AG08396 (cell line): ENCODE measurements around the gene HOXA6.
A peak's percentile ranks its signal among the peaks of the same experiment; 100 is the strongest.

ENCODE experiments used
- DNase-seq: peaks from one replicate; pipeline ENCODE4 v3.0.0; 2012; ENCODE audit warnings: low spot score, mixed read lengths

Gene HOXA6

DNA sequence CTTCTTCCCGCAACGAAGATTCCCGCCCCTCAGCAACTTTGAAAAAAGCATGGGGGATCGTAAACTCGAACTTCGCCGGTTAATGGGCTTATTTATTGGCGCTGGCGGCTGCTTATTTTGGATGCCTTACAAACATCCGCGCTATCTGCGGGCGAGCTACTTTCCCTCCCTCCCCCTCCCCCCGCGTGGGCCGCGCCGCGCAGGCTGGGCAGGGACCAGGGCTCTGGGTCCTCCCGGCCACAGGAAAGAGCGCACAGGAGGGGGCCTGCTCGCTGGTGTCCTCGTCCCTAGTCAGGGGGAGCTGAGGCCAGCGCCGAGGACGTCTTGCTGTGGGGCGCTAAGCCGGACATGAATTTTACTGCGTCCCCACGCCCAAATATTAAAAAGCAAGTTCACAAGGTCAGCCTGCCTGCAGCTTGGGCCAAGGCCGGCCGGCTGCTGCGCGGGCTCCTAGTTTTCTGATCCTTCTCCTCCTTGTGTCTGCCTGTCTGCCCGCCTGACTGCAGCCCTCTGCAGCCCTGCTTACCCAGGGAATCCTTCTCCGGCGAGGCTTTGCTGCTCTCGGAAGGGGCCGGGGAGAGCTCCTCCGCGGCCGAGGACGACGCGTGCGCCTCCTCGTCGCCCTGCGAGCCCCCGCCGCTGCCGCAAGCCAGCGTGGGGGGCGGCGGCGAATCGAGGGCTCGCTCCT lies 25.4 kb upstream of the HOXA6 start:
- peak; percentile 63 for DNase-seq

DNA sequence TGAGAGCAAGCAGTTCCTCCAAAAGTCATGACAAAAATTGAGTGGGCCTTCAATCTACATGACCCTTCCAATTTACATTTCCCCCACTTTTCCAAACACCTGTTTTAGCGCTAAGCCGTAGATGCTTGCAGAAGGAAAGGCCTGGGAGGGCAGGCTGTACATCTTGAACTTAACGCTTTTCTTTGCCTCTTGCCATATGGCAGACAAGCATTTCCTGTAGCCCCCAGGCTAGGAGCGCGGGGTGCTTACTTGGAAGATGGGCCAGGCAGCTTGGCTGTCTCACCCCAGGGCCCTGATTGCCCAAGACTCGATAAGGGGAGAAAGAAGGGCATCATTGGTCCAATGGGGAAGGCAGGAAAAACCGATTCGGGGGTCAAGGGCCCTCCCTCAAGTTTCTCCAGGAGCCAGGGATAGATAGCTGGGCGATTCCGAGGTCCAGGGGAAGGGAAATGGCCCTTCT lies 24.8 kb upstream of the HOXA6 start:
- DNase-seq: no peak

DNA sequence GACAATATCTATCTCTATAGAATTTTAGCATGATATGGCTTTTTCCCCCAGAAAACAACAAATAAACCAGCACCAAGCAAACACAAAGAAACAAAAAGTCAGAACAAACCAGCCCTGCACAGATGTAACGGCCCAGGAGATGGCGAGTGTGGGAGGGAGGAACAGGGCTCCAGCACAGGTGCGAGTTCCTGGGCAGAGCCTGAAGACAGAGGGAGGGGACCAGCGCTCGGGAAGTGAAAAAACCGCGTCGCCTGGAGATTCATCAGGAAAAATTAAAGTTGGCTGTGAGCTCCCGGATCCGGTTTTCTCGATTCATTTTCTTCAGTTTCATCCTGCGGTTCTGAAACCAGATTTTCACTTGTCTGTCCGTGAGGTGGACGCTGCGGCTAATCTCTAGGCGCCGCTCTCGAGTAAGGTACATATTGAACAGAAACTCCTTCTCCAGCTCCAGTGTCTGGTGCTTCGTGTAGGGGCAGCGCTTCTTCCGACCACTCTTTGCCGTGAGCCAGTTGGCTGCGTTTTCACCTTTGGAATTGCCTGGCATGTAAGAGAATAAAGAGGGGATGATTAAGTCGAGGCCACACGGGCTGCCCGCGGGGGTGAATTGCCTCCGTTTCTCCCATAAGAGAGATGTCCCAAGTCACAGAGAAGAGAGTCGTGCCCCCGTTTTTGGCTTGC lies 24.2 kb upstream of the HOXA6 start:
- DNase-seq: no peak

DNA sequence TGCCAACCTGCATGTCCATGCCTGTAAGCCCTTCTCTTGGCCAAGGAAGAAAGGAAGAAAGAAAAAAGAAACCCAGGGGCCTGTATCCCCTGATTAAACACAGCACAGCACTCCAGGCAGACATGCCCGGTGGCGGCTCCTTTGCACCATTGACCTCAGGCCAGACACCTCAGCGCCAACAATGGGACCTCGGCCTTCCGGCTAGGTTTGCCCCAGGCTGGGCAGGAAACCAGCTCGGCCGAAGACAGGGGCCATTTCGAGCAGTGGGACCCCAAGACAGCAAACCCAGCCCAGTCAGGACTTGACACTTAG lies 23.7 kb upstream of the HOXA6 start:
- DNase-seq: no peak

DNA sequence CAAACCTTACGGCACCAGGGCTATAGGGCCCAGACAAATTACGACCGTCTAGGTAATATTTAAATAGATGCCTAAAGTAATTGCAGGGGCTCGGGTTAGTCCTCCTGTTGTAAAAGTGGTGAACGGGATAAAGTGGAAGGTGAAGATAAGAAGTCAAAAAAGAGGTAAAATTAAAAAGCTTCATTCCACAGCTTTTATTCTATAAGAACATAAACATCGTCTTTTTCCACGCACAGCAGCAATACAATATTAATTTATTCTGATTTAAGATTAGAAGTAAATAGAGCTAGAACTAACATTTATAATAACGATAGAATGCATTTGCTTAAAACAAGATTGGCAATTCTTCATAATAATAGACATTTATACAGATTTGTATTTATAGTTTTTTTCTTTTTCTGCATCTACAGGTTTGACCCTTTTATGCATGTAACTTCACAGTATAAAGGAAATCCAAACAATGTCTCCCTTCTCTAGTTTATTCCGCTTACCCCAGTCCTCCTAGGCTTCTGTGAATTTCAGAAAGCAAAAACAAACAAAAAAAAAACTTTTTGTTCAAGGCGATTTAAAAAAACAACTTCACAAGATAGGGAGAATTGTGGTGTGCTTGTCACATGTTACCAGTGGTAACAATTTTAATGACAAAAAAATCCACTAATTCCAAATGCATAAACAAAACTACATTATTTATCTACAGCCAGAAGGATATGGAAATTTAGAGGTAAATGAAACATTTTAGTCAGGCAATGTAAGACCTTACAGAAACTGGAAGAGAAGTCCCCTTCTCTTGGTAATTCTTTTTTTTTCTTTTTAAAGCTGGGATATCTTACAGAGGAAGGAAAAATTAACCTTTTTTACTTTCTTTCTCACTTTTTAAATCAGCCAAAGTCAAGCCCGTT lies 23.1 kb upstream of the HOXA6 start:
- DNase-seq: no peak

DNA sequence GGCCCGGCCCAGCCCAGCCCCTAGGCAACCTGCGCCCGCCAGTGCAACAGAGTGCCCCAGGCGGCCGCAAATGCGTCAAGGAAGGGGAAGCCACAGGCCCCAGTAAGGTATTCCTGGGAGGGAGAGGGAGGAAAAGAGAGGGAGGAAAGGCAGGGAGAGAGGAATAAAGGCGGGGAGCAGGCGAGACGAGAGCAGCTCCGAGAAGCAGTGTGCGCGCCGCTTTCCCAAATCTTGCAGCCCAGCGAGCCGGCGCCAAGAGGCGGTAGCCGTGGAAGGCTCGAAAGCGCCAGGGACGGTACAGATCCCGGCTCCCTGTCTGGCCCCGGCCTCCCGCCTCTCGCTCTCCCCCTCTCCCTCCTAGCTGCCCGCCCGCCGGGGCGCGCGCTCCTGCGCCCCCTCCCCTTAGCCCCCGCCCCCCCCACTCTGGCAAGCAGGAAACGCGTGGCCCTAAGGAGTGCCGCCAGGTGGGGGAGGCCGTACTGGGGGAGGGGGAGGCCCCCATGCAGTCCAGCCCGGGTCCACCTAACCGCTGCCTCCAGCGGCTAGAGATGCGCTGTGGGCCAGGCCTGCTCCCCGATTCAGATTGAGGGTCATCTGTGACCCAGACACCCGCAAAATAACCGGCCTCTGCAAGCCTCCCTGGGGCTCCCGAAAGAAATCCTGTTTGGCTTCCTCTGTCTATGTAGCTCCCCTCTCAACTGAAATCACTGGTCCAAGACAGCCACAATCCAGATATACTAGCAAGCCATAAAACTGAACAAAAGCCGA lies 22.3 kb upstream of the HOXA6 start:
- no peak for DNase-seq

DNA sequence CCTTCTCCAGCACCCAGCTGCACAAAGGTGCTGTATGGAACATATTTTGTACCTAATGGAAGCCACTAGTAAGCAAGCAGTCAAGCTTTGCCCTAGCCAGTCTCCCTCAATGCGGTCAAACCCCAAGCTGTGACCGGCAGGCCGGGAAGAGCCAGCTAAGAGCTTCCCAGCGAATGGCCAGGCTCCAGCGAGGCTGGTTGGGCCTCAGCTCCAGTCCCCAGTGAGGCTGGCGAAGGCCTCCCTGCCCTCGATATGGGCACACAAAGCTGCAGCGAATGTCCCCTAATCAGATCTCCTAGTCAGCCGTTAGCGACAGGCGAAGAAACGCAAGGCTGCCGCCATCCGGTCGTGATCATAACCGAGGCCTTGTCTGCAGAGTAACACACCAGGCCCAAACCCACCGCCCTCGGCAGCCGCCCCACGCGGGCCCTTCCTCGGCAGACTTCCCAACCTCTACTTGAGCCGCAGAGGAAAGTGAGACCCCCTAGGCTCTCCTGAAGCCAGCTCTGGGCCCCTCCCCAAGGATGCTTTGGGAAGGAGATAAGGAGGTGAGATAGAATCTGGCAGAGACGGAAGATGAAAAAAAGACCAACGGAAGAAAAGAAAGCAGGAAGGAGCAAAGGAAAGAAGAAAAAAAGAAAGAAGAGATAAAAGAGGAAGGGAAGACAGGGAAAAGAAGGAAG lies 20.8 kb upstream of the HOXA6 start:
- DNase-seq: no peak

DNA sequence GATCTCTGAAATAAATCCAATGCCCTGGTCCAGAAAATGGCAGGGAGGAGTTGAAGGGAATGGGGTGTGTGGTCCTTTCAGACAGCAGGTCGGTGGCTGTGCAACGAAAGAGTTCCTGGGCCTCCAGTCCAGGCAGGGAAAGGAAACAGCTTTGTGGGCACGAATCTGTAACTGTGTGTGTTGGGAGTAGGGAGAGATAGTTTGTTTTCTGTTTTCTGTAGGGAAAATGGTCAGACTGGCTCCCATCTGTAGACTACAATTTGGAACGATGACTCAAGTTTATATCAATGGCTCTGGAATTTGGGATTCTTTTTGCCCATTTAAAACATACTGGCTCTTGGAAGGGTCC lies 20.3 kb upstream of the HOXA6 start:
- DNase-seq: no peak

DNA sequence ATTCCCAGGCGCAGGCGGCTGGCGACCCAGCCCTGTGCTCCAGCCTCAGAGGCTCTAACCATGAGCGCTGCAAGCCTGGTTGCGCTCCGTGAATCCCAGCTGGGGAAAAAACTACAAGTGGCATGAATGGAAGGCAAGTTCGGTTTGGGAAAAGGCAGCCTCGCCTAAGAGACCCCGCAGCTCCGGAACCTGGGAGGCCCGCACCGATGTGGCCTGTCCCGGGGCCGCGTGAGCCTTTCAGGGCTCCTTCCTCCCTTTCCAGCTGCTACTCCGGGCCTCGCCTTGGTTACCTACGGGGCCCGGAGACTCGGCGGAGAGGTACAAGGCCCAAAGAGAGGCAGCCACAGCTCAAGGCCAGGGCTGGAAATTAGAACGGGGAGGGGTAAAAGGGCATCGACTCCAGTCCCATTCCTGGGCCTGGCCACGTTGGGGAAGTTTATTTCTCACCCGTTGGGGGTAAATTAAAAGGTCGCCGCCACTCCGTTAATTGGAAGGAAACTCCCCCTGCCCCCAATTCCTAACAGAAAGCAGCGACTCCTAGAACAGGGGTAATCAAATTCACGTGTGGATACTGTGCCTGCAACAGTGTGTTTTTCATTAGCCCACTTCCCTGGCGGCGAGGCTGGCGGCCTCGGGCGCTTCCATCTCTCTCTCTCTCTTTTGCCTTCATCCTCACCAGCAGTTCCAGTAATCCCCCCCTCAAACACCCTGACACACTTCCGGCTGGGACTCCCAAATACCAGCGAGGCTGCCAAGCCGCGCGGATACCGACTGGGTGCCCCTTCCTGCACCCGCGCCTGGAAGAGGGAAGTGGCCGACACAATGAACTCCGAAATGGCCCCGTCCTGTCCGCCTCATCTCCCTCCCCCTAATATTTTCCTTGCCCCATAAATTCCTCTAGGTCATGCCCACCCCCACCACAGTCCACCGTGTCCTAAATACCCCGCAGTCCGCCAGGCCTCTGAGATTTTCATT lies 19.2 kb upstream of the HOXA6 start:
- no peak for DNase-seq

DNA sequence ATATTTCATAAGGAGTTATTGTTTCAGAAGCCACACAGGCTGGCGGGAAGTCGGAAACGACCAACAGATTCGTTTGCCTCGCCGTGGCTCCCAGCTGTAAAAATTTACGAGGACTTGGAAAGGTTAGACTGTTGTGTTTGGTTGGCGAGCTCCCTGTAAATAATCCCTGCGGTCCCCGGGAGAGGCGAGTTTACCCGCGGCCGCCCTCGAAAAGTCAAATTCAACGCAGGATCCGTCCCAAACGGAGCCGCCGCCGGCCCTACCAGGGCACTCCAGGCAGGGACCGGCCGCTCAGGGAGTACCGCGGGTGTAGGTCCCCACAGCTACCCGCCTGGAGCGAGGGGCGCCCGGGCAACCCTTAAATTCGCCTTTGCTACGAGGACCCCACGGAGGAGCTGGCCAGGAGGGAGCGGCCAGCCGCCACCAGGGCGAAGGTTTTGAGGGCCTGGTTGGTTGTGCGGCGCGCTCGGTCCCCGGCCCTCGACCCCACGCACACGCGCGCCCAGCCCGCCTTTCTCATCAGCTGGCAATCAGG lies 18.5 kb upstream of the HOXA6 start:
- DNase-seq: no peak

DNA sequence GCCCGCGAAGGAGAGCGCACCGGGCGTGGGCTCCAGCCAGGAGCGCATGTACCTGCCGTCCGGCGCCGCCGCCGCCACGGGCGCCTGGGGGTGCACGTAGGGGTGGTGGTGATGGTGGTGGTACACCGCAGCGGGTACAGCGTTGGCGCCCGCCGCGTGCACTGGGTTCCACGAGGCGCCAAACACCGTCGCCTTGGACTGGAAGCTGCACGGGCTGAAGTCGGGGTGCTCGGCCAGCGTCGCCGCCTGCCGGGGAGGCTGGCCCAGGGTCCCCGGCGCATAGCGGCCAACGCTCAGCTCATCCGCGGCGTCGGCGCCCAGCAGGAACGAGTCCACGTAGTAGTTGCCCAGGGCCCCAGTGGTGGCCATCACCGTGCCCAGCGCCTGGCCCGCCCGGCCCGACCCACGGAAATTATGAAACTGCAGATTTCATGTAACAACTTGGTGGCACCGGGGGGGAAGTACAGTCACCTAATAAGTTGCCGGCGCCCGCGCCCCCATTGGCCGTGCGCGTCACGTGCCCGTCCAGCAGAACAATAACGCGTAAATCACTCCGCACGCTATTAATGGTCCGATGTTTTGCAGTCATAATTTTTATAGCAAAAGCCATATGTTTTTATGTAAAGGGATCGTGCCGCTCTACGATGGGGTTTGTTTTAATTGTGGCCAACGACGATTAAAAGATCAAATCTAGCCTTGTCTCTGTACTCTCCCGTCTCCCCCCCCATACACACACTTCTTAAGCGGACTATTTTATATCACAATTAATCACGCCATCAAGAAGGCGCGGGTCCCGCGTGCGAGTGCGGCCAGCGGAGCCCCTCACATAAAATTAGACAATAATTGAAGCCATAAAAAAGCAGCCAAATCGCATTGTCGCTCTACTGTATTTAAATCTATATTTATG lies 17.8 kb upstream of the HOXA6 start, which contains the start of gene HOXA9:
Gene HOXA9 (minus strand): TSS at position 449 of the 907 bp plus-strand sequence. CDS start 80 bp downstream, at position 369.
- DNase-seq: no peak

DNA sequence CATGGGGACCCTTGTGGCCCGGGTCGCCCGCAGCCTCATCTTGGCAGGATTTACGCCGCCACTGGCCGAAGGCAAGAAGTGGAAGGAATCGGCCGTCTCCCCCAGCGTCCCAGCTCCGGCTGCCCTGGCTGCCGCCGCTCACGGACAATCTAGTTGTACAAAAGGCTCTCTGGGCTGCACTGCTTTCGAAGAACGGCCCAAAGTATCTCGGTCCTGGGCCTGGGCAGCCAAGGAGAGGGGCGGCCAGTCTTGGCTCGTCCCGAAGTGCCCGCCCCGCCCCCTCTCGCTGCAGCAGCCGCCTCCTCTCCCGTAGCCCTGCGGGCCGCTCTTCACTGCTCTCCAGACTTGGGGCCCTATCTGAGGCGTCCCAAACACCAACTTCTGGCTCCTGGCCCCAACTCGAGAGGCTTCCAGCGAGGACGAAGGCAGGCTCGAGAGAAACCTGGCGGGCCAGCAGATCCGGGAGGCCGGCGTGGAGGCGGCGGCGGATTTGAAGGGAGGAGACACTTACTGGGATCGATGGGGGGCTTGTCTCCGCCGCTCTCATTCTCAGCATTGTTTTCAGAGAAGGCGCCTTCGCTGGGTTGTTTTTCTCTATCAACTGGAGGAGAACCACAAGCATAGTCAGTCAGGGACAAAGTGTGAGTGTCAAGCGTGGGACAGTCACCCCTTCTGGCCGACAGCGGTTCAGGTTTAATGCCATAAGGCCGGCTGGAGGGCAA lies 17.0 kb upstream of the HOXA6 start:
- DNase-seq: no peak

DNA sequence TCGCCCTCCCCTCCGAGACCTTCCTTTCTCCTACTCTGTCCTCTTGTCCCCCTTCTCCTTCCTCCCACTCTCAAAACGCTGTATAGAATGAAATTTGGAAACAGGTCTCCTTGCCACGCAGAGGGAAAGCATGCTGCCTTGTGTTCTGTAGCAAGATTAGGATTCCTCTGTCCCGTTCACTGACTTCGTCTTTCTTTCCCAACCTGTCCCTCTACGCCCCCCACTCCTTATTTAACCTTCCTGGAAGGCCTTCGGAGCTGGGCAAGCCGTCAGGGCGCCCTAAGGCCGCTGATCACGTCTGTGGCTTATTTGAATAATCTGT lies 16.4 kb upstream of the HOXA6 start:
- no peak for DNase-seq

DNA sequence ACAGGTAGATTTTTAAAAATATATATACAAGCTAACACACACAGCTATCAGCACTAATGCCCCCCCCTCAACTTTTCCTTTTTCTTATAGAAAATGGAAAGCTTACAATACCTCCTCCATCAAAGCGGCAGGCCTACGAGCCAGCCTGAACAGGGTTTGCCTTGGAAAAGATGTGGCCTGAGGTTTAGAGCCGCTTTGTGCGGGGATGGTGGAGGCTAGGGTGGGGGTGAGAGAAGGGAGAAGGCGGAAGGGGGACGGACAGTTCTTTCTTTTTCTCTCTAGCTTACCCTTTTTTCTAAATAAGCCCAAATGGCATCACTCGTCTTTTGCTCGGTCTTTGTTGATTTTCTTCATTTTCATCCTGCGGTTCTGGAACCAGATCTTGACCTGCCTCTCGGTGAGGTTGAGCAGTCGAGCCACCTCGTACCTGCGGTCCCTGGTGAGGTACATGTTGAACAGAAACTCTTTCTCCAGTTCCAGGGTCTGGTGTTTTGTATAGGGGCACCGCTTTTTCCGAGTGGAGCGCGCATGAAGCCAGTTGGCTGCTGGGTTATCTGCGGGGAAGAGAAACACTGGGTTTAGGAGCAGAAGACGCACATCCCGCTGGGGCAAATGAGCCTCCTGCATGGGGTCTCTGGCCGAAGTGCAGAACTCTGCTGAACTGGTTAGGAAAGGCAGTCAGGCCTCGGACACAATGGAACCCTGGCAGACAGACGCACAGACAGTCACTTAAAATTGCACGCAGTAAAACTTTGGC lies 15.9 kb upstream of the HOXA6 start:
- no peak for DNase-seq

DNA sequence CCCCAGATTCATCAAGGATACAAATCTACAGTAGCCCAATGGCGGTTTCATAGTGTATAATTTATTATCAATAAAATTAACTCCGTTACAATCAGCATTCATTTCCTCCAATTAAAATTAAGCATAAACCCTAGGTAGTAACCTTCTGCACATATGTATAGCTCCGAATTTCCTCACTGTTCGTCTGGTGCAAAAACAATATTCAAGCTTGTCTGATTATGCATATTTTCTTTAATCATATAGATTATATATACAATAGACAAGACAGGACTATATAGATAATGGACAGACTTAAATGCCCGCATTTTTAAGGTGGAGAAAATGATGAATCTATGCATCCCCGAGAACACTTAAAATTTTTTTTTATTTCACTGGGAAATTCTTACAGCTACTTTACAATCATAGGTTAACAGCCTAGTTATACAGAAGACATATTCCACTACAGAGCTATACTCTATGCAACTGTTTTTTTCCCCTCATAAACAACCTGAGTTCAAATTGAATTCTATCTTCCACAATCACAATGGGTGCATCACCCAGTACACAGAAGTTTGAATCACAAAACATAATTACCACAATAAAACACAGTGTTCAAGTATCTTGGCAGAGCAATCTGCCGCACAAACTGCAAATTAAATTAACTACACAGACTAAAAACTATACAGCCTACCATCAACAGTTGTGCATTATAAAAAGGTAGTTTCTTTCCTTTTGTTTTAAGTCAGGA lies 15.2 kb upstream of the HOXA6 start:
- DNase-seq: no peak

DNA sequence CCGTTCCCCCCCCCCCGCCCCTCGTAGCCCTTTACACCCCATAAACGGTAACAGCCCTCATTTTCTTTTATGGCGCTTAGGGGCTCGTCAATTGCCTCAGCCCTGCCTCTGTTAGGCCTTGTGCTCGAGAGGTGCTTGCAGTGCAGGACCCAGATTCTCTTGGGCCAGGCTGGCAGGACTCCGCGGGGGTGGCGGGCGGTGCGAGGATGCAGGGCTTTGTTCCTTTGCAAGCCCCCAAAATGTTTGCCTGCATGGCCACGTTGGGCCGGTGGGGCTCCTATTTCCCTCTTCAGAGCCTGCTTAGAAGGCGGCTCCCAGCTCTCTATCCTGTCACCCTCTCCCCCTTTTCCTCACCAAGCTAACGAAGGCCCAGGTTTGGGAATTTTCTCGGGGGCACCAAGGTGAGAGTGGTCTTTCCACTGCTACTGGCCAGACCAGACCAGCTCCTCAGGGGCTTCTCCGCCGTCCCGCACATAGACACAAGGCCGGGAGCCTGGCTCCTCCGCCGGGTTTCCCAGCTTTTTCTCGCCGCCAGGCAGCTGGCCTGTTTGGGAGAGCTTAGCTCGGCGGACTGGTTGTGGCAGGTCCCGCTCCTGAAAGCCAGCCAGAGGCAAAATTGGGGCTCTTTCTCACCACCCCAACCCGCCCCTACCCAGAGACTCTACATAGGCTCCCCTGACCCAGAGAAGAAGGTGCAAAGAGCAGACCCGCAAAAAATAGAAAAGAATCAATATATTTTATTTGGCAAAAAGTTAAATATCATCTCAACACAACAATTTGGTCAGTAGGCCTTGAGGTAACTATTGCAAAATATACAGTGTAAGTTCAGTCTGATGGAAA lies 14.4 kb upstream of the HOXA6 start:
- DNase-seq: no peak
